ENCODE data around the gene CLIP1. TPM values are rescaled to one million over a fixed set of nuclear protein-coding genes. Genes with fewer than 3 reads are reported as not detected.
"Not testable (repeated sequence)": the region's sequence is repeated elsewhere in the genome, so short reads cannot be mapped to it uniquely, and the experiment has no call there.

The CLIP1 gene
- total and polyA plus RNA-seq, 2 donors = 53.4 to 69.2 TPM

- H3K4me1 ChIP-seq (ENCODE audit: insufficient read depth) = no peaks in the 10 kb centered on the region
- DNase-seq (ENCODE audit: extremely low spot score) = no peak
- 3% methylated on average over 14 of the region's 14 CpGs for WGBS
- H3K36me3 ChIP-seq (ENCODE audit: insufficient read depth) = no peaks in the 10 kb centered on the region
- H3K4me3 ChIP-seq (ENCODE audit: low read depth, low read length) = peak overlapping the region; percentile 92
- H3K27ac ChIP-seq (ENCODE audit: low read depth) = peak overlapping the region; percentile 92
Observed at GRCh38 chr12:122421187-122421820, 1.2 kb downstream of the CLIP1 start.

DNA sequence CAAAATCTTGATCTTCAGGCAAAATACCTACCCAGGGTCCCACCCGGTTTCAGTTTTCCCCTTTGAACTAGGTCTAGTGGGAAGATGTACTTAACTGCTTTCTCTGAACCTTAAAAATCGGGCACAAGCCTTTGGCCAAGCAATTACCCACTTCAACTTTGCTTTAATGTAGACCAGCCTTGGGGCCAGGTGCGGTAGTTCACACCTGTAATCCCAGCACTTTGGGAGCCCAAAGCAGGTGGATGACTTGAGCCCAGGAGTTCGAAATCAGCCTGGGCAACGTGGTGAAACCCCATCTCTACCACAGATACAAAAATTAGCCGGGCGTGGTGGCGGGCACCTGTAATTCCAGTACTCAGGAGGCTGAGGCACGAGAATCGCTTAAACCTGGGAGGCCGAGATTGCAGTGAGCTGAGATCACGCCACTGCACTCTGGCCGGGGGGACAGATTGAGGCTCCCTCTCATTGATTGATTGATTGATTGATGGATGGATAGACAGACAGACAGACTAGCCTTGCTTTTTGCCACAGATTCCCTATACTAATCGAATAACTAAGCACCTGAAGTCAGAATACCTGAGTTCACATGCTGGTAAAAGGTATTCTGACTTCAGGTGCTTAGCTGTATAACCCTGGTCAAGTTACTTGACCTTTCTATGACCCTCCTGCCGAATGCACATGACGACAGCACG lies 1.9 kb downstream of the CLIP1 start:
- no peaks in the 10 kb centered on the region for H3K4me1 ChIP-seq (ENCODE audit: insufficient read depth)
- H3K27ac ChIP-seq (ENCODE audit: low read depth) = peak overlapping the region; percentile 42
- no peak for DNase-seq (ENCODE audit: extremely low spot score)
- H3K36me3 ChIP-seq (ENCODE audit: insufficient read depth) = no peaks in the 10 kb centered on the region
- 74% methylated on average over 17 of the region's 17 CpGs for WGBS
- H3K4me3 ChIP-seq (ENCODE audit: low read depth, low read length) = peak overlapping the region; percentile 92

GRCh38 chr12:122419094-122419493 lies 3.4 kb downstream of the CLIP1 start:
- H3K36me3 ChIP-seq (ENCODE audit: insufficient read depth); H3K4me3 ChIP-seq (ENCODE audit: low read depth, low read length); H3K4me1 ChIP-seq (ENCODE audit: insufficient read depth); H3K27ac ChIP-seq (ENCODE audit: low read depth); DNase-seq (ENCODE audit: extremely low spot score): not testable (repeated sequence)
- WGBS = 90% methylated on average over 3 of the region's 3 CpGs

DNA sequence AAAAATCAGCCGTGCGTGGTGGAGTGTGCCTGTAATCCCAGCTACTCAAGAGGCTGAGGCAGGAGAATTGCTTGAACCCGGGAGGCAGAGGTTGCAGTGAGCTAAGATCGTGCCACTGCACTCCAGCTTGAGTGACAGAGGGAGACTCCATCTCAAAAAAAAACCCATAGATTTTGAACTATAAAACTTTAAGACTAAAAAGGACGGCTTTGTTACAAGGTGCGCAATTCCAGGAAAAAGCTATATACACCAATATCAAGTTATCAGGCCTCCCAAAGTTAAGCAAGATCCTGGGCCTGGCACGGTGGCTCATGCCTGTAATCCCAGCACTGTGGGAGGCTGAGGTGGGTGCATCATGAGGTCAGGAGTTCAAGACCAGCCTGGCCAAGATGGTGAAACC lies 6.8 kb downstream of the CLIP1 start:
- DNase-seq (ENCODE audit: extremely low spot score); H3K27ac ChIP-seq (ENCODE audit: low read depth); H3K4me3 ChIP-seq (ENCODE audit: low read depth, low read length); H3K4me1 ChIP-seq (ENCODE audit: insufficient read depth); H3K36me3 ChIP-seq (ENCODE audit: insufficient read depth): not testable (repeated sequence)
- WGBS = 94% methylated on average over 7 of the region's 7 CpGs

GRCh38 chr12:122413516-122414404 lies 8.7 kb downstream of the CLIP1 start:
- H3K36me3 ChIP-seq (ENCODE audit: insufficient read depth) = no peaks in the 10 kb centered on the region
- no peak overlapping the region for H3K27ac ChIP-seq (ENCODE audit: low read depth)
- no peak for DNase-seq (ENCODE audit: extremely low spot score)
- WGBS = 80% methylated on average over 5 of the region's 5 CpGs
- H3K4me3 ChIP-seq (ENCODE audit: low read depth, low read length) = no peak overlapping the region
- H3K4me1 ChIP-seq (ENCODE audit: insufficient read depth) = no peaks in the 10 kb centered on the region

- no peak for DNase-seq (ENCODE audit: extremely low spot score)
- Histone ChIP-seq H3K4me3 (ENCODE audit: low read depth, low read length) (no peak overlapping the region), H3K27ac (ENCODE audit: low read depth) (peak overlapping the region; percentile 59), H3K4me1 (ENCODE audit: insufficient read depth) (no peaks in the 10 kb centered on the region), H3K36me3 (ENCODE audit: insufficient read depth) (no peaks in the 10 kb centered on the region)
- WGBS = 21% methylated on average over 4 of the region's 4 CpGs
Observed at GRCh38 chr12:122412851-122413433, 9.5 kb downstream of the CLIP1 start.

DNA sequence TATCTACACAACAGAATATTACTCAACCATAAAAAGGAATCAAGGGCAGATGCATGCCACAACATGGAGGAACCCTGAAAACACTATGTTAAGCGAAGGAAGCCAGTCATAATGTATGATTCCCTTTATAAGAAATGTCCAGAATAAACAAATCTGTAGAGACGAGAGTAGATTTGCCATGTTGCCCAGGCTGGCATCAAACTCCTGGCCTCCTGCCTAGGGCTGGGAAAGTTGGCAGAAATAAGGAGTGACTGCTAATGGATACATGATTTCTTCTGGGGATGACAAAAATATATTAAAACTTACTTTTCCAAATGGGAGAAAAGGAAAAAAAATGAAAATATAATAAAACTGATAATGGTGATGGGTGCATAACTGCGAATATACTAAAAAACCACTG lies 10.9 kb downstream of the CLIP1 start:
- Histone ChIP-seq H3K4me3 (ENCODE audit: low read depth, low read length) (no peak overlapping the region), H3K36me3 (ENCODE audit: insufficient read depth) (no peaks in the 10 kb centered on the region), H3K27ac (ENCODE audit: low read depth) (no peak overlapping the region), H3K4me1 (ENCODE audit: insufficient read depth) (no peaks in the 10 kb centered on the region)
- WGBS = 83% methylated on average over 3 of the region's 3 CpGs
- no peak for DNase-seq (ENCODE audit: extremely low spot score)

DNA sequence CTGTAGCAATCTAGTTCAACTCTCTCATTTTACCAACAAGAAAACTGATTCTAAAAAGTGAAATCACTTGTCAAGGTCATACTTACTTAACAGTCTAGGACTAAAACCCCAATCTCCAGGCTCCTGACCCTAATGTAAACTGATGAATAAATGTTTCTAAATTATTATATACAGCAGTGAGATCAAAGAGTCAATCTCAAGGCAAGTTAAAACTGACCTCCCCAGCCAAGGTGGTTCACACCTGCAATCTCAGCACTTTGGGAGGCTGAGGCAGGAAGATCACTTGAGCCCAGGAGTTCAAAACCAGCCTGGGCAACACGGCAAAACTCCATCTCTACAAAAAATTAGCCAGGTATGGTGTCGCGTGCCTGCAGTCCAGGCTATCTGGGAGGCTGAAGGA lies 15.3 kb downstream of the CLIP1 start:
- no peak overlapping the region for H3K27ac ChIP-seq (ENCODE audit: low read depth)
- no peak for DNase-seq (ENCODE audit: extremely low spot score)
- H3K4me1 ChIP-seq (ENCODE audit: insufficient read depth) = no peaks in the 10 kb centered on the region
- 90% methylated on average over 3 of the region's 3 CpGs for WGBS
- H3K36me3 ChIP-seq (ENCODE audit: insufficient read depth) = no peaks in the 10 kb centered on the region
- H3K4me3 ChIP-seq (ENCODE audit: low read depth, low read length) = no peak overlapping the region

GRCh38 chr12:122406701-122407164 lies 15.7 kb downstream of the CLIP1 start:
- Histone ChIP-seq H3K4me1 (ENCODE audit: insufficient read depth) (no peaks in the 10 kb centered on the region), H3K27ac (ENCODE audit: low read depth) (no peak overlapping the region), H3K36me3 (ENCODE audit: insufficient read depth) (no peaks in the 10 kb centered on the region), H3K4me3 (ENCODE audit: low read depth, low read length) (no peak overlapping the region)
- DNase-seq (ENCODE audit: extremely low spot score) = no peak
- WGBS = 56% methylated on average over 3 of the region's 3 CpGs

- H3K4me3 ChIP-seq (ENCODE audit: low read depth, low read length) = no peak overlapping the region
- H3K27ac ChIP-seq (ENCODE audit: low read depth) = no peak overlapping the region
- no peak for DNase-seq (ENCODE audit: extremely low spot score)
- H3K36me3 ChIP-seq (ENCODE audit: insufficient read depth) = no peaks in the 10 kb centered on the region
- H3K4me1 ChIP-seq (ENCODE audit: insufficient read depth) = no peaks in the 10 kb centered on the region
- WGBS = 96% methylated on average over 12 of the region's 12 CpGs
Observed at GRCh38 chr12:122403831-122404230, 18.6 kb downstream of the CLIP1 start.

DNA sequence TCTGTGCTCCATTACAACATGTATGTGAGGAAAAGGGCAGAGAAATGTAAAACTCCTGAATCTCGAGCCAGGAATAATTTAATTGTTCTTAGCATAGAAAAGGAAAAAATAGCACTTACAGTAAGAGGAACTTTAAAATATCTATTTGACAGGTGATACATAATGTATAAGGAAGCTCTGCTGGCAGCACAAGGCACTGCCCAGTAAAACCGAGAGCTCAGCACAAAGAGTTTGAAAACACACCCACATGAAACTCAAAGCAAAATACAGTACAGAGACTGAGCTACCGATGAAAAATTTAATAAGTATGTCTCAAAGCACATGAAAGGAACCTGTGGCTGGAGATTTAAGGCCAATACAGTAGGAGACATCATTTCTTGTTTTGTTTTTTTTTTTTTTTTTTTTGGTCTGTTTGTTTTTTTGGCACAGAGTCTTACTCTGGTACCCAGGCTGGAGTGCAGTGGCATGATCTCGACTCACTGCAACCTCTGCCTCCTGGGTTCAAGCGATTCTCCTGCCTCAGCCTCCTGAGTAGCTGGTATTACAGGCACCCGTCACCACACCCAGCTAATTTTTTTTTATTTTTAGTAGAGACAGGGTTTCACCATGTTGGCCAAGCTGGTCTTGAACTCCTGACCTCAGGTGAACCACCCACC lies 19.2 kb downstream of the CLIP1 start:
- WGBS = 75% methylated on average over 6 of the region's 6 CpGs
- H3K4me1 ChIP-seq (ENCODE audit: insufficient read depth) = no peaks in the 10 kb centered on the region
- no peaks in the 10 kb centered on the region for H3K36me3 ChIP-seq (ENCODE audit: insufficient read depth)
- DNase-seq (ENCODE audit: extremely low spot score) = no peak
- H3K4me3 ChIP-seq (ENCODE audit: low read depth, low read length) = no peak overlapping the region
- no peak overlapping the region for H3K27ac ChIP-seq (ENCODE audit: low read depth)

GRCh38 chr12:122402264-122402663 lies 20.2 kb downstream of the CLIP1 start:
- 92% methylated on average over 4 of the region's 4 CpGs for WGBS
- H3K4me1 ChIP-seq (ENCODE audit: insufficient read depth) = no peaks in the 10 kb centered on the region

More at GRCh38 chr12:122402264-122402663, 20.2 kb downstream of the CLIP1 start:
- no peaks in the 10 kb centered on the region for H3K36me3 ChIP-seq (ENCODE audit: insufficient read depth)
- no peak for DNase-seq (ENCODE audit: extremely low spot score)
- no peak overlapping the region for H3K4me3 ChIP-seq (ENCODE audit: low read depth, low read length)
- no peak overlapping the region for H3K27ac ChIP-seq (ENCODE audit: low read depth)

Measured in urinary bladder (tissue), 4 donors.